AG04450 (cell line): Measurements from ENCODE around the gene SNED1. TPM values are rescaled to one million over a fixed set of nuclear protein-coding genes. Genes with fewer than 3 reads are reported as not detected.

Source experiments
- CTCF ChIA-PET: fragments of 300-600, 350-600 bp; formaldehyde crosslinking; extraction: SDS; loops from one replicate; lab custom pipeline; 2022; ENCODE audit warnings: antibody characterized with exemption, inconsistent platforms; lab: Charles Lee
- POLR2A ChIA-PET: fragments of 350-600 bp; formaldehyde crosslinking; extraction: SDS; loops from one replicate; lab custom pipeline; 2021; ENCODE audit warnings: antibody characterized with exemption, inconsistent platforms; lab: Yijun Ruan, JAX
- DNase-seq: peaks from one replicate; pipeline ENCODE4 v3.0.0-alpha.2; 2011; ENCODE audit warnings: low read depth, low spot score
- H3K27ac ChIP-seq: one replicate; pipeline ENCODE4 v1.5.1; 2012; ENCODE audit warnings: low read depth, low read length, control low read depth
- H3K27me3 ChIP-seq: one replicate; pipeline ENCODE4 v1.6.0; 2012; ENCODE audit warnings: low read length; ENCODE audit not compliant: control insufficient read depth, insufficient read depth
- H3K4me3 ChIP-seq: 2 replicates; pipeline ENCODE4 v1.5.1; 2011; ENCODE audit warnings: mild to moderate bottlenecking, low read depth, low read length, control low read depth
- H3K9me3 ChIP-seq: 2 replicates; pipeline ENCODE4 v1.5.1; 2012; ENCODE audit warnings: low read length; ENCODE audit not compliant: control insufficient read depth, insufficient read depth
- CTCF ChIP-seq: IDR thresholded peaks from 2 replicates; pipeline ENCODE4 v1.5.1; 2011; ENCODE audit warnings: low read depth, low read length, control low read depth, inconsistent platforms
- polyA plus RNA-seq: library from polyadenylated mRNA; depleted of rRNA; stranded (reverse); fragments of >200 nt; gene quantifications from 2 replicates; pipeline ENCODE4 v1.2.3, GENCODE V29; 2011

Gene SNED1
- polyA plus RNA-seq, 1 experiment = 1.6 TPM

GRCh38 chr2:241035142-241035817 is 36.9 kb downstream of the SNED1 start:
- ChIA-PET CTCF (no interaction called here), POLR2A (no interaction called here)
- no peak overlapping the region for H3K4me3 ChIP-seq
- H3K27ac ChIP-seq = no peak overlapping the region
- no peak for DNase-seq
- TF ChIP-seq CTCF = no peak
- H3K27me3 ChIP-seq = no peaks in the 10 kb centered on the region
- no peaks in the 10 kb centered on the region; the same call in 1 of the 2 replicates for H3K9me3 ChIP-seq

GRCh38 chr2:241035818-241036396 is 37.5 kb downstream of the SNED1 start:
- ChIA-PET CTCF (no interaction called here), POLR2A (no interaction called here)
- DNase-seq = no peak
- no peaks in the 10 kb centered on the region; the same call in 1 of the 2 replicates for H3K9me3 ChIP-seq
- no peaks in the 10 kb centered on the region for H3K27me3 ChIP-seq
- no peak for TF ChIP-seq CTCF
- H3K27ac ChIP-seq = no peak overlapping the region
- no peak overlapping the region for H3K4me3 ChIP-seq

GRCh38 chr2:241036397-241036963 is 38.1 kb downstream of the SNED1 start:
- POLR2A ChIA-PET = no interaction called here

GRCh38 chr2:241036964-241037421 is 38.6 kb downstream of the SNED1 start:
- DNase-seq = no peak
- CTCF ChIA-PET = no interaction called here
- H3K27me3 ChIP-seq = no peaks in the 10 kb centered on the region
- no peak overlapping the region for H3K4me3 ChIP-seq
- POLR2A ChIA-PET = no interaction called here
- no peak for TF ChIP-seq CTCF
- no peak overlapping the region for H3K27ac ChIP-seq
- no peaks in the 10 kb centered on the region; the same call in 1 of the 2 replicates for H3K9me3 ChIP-seq

More at GRCh38 chr2:241036397-241036963, 38.1 kb downstream of the SNED1 start:
- CTCF ChIA-PET = no interaction called here
- no peak for TF ChIP-seq CTCF
- Histone ChIP-seq H3K27me3 (no peaks in the 10 kb centered on the region), H3K9me3 (no peaks in the 10 kb centered on the region; the same call in 1 of the 2 replicates), H3K27ac (no peak overlapping the region), H3K4me3 (no peak overlapping the region)
- DNase-seq = no peak

GRCh38 chr2:241037498-241037897 is 39.1 kb downstream of the SNED1 start:
- no peak overlapping the region for H3K27ac ChIP-seq
- ChIA-PET CTCF (no interaction called here), POLR2A (no interaction called here)
- H3K4me3 ChIP-seq = no peak overlapping the region
- no peaks in the 10 kb centered on the region for H3K27me3 ChIP-seq
- H3K9me3 ChIP-seq = no peaks in the 10 kb centered on the region; the same call in 1 of the 2 replicates
- no peak for DNase-seq
- TF ChIP-seq CTCF = no peak
